Stimulated activated CD8-positive, alpha-beta memory T cell treated with anti-CD3 and anti-CD28 coated beads, Interleukin-7, amount 100 ng/mL, for 48 hours (primary cell): ENCODE data around the gene AGBL5.

Source experiments
- DNase-seq, 2 donors: peaks; one replicate each; pipeline ENCODE4 v3.0.0-alpha.2; 2020; ENCODE audit warnings: low read depth in 1 of 2; ENCODE audit errors: extremely low read depth in 1 of 2

The AGBL5 gene

DNA sequence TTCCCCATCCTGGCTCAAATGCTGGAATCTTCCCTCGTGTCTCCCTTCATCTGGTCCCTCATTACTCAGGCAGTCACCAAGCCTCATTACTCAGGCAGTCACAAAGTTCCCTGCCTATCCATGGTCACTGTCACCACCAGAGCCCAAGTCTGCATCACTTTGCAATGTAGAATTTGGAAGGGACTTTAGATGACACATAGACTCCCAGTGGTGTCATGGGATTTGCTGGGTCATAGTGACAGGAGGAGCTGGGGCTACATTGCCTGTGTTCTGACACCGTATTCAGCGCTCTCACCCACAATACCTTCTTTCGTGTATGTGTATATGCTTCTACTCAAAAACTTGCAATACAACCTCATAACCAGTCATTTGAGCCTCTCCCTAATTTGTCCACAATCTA lies 24.9 kb downstream of the AGBL5 start:
- DNase-seq = no peak

DNA sequence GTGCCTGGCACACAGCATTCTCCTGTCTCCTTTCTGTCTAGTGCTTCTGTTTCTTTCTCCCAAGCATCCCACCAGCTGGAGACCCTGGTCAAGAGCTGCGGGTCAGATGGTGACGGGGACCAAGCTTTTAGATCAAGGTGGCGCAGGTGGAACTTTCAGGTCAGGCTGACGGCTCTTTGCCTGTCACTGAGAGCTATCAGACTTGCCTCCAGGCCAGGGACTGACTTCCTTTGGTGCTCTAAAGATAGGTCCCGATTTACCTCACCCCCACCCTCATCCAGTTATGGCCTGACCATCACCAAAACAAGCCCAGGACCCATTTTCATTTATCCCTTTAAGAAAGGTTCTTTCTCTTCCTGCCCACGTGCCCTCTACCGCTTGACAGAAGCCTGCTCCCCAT lies 25.8 kb downstream of the AGBL5 start:
- DNase-seq = no peak

DNA sequence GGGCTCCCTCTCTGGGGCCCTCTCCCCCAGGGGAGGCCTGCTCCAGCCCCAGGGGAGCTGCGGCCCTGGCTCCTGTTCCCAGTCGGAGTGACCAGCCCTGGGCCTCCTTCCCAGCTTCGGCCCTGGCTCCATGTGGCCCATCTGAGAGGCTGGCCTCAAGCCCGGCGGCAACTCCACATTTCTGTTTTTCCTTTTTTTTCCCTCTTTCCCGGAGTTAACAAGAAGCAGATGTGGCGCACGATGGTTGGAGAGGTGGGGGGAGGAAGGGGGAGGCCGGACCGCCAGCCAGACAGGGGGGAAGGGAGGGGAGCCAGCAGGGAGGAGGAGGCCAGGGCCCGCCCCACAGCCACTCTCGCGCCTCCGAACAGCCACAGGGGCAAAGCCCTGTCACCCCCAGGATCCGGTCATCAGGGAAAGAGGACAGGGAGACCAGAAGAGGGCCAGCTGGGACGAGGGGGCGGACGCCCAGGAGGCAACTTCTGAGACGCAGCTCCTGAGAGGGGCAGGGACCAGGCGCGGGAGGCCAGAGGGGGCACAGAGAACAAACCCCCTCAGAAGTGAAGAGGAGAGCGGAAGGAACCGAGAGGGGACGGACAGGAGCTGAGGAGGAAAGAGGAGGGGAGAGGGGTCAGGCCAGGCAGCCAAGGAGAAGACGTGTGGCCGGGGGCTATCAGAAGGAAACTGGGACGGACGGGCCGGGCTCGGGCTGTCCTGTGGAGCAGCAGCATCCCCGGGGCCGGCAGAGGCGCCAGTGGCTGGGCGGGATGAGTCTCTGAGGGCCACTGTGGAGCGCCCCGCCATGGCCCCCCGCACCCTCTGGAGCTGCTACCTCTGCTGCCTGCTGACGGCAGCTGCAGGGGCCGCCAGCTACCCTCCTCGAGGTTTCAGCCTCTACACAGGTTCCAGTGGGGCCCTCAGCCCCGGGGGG lies 27.1 kb downstream of the AGBL5 start, which contains the start of gene EMILIN1:
Gene EMILIN1, plus strand, starts transcription at position 349 of the 928 bp plus-strand sequence. Its CDS starts 451 bp downstream, at position 800.
- DNase-seq = no peak

DNA sequence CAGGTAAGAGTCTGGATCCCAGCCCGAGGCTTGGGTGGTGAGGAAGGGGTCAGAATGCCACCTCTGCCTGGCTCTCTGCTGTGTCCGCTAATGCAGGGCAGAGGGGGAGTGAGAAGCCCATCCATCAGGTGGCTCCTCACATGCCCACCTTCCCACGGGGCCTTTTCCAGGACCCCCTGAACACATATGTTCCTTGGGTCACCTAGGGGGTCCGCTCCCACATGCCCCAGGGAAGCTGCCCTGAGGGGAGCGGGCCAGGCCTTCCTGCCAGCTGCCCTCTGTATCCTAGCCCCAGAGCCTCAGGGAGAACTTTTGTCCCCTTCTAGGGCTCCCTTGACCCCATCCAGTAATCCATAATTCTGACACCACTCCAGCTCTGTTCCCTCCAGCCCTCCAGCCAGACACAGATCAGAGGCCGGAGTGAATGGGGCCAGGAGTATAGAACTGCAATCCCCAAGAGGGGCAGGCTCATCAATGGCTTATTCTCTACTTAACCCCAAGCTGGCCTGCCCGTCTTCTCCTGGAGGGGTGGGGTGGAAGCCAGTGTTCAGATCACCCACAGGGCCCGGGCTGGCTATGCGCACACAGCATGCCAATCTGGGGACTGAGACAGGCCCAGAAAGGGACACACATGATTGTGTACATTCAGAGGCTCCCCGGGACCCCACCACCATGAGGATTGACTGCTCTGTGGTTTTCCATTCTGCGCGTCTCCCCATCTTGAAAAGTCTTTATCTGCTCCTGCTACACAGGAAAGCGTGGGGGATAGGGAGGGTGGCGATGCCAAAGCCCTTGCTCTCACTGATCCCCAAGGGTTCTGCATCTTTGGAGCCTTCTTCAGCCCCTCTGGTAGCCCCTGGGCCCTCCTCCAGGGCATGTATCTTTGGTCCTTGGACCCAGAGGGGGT lies 28.0 kb downstream of the AGBL5 start:
- no peak for DNase-seq

DNA sequence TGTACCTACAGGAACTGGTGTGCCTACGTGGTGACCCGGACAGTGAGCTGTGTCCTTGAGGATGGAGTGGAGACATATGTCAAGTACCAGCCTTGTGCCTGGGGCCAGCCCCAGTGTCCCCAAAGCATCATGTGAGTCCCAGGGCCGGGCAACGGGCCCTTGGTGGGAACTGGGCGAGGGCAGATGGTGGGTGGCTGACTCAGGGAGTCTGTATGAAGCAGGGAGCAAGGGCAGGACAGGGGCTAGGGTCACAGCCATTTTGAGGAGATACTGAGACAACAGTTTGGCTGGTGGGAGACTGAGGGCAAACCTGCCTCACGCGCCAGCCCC lies 28.6 kb downstream of the AGBL5 start:
- DNase-seq = no peak

DNA sequence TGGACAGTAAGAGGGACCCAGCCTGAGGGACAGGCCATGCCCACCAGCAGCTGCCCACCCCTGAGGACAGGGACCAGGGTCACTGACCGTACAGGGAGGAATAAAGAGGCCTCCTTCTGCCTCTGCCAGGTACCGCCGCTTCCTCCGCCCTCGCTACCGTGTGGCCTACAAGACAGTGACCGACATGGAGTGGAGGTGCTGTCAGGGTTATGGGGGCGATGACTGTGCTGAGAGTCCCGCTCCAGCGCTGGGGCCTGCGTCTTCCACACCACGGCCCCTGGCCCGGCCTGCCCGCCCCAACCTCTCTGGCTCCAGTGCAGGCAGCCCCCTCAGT lies 29.1 kb downstream of the AGBL5 start:
- no peak for DNase-seq

DNA sequence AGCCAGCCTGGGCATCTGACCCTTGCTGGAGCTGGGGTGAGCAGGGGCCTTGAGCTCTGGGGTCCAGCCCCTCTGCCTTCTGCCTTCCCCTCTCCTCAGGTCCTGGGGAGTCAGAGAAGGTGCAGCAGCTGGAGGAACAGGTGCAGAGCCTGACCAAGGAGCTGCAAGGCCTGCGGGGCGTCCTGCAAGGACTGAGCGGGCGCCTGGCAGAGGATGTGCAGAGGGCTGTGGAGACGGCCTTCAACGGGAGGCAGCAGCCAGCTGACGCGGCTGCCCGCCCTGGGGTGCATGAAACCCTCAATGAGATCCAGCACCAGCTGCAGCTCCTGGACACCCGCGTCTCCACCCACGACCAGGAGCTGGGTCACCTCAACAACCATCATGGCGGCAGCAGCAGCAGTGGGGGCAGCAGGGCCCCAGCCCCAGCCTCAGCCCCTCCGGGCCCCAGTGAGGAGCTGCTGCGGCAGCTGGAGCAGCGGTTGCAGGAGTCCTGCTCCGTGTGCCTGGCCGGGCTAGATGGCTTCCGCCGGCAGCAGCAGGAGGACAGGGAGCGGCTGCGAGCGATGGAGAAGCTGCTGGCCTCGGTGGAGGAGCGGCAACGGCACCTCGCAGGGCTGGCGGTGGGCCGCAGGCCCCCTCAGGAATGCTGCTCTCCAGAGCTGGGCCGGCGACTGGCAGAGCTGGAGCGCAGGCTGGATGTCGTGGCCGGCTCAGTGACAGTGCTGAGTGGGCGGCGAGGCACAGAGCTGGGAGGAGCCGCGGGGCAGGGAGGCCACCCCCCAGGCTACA lies 30.7 kb downstream of the AGBL5 start:
- no peak for DNase-seq

DNA sequence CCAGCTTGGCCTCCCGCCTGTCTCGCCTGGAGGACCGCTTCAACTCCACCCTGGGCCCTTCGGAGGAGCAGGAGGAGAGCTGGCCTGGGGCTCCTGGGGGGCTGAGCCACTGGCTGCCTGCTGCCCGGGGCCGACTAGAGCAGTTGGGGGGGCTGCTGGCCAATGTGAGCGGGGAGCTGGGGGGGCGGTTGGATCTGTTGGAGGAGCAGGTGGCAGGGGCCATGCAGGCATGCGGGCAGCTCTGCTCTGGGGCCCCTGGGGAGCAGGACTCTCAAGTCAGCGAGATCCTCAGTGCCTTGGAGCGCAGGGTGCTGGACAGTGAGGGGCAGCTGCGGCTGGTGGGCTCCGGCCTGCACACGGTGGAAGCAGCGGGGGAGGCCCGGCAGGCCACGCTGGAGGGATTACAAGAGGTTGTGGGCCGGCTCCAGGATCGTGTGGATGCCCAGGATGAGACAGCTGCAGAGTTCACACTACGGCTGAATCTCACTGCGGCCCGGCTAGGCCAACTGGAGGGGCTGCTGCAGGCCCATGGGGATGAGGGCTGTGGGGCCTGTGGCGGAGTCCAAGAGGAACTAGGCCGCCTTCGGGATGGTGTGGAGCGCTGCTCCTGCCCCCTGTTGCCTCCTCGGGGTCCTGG lies 31.4 kb downstream of the AGBL5 start:
- no peak for DNase-seq

DNA sequence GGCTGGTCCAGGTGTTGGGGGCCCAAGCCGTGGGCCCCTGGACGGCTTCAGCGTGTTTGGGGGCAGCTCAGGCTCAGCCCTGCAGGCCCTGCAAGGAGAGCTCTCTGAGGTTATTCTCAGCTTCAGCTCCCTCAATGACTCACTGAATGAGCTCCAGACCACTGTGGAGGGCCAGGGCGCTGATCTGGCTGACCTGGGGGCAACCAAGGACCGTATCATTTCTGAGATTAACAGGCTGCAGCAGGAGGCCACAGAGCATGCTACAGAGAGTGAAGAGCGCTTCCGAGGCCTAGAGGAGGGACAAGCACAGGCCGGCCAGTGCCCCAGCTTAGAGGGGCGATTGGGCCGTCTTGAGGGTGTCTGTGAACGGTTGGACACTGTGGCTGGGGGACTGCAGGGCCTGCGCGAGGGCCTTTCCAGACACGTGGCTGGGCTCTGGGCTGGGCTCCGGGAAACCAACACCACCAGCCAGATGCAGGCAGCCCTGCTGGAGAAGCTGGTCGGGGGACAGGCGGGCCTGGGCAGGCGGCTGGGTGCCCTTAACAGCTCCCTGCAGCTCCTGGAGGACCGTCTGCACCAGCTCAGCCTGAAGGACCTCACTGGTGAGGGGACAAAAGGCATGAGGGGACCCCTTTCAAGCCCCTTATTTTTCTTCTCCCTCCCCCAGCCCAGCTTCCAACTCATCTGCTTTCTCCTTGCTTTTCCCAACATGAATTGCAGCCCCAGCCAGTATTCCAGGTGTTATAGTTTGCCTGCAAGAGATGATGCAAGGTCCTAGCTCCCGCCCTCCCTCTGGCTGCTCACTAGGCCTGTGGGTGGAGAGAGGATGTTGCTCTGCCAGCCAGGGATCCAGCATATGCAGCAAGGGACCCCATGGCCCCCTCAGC lies 32.2 kb downstream of the AGBL5 start:
- no peak for DNase-seq

DNA sequence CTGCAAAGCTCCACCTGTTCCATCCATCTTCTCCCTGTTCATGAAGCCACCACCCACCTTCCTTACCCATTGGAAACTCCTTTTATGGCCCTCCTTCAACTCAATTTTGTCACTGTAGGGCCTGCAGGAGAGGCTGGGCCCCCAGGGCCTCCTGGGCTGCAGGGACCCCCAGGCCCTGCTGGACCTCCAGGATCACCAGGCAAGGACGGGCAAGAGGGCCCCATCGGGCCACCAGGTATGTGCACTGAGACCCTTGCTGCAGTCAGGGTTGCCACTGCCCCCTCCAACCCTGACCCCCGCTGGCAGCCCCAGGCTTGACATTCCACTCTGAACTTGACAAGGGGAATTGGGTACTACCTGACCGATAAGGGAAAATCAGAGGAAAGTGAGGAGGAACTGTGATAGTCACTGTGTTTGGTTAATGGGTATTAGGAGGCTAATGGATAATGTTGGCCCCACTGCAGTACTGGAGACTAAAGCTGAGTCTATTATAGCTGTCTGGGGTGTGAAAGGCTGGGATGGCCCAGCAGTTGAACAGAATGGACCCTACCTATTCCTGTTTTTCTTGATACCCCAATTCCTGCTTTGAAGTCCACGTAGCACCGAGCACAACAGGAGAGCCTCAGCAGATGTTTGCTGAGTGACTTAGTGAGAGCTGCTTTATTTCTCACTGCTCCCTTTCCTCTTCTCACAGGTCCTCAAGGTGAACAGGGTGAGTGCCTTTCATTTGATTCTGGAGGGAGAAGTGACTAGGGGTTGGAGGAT lies 33.0 kb downstream of the AGBL5 start:
- no peak for DNase-seq

DNA sequence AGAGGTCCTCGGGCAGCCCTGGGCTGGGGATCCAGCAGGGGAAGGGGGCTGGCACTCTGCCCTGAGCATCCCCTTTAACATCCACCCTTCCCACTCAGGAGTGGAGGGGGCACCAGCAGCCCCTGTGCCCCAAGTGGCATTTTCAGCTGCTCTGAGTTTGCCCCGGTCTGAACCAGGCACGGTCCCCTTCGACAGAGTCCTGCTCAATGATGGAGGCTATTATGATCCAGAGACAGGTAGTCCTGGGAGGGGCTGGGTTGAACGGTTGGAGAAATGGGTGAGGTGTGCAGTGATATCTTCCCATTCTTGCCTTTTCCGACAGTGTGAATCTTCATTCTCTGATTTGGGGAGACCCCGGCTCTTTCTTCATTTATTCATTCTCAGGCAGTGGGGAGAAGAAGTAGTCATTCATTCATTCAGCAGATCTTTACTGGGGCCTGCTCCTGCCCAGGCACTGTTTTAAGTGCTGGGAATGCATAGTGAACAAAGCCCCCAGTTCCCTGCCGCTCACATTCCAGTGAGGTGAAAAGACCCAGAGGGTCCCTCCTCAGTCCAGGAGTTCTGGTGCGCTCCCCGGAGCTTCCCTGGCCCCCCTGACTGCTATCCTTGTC lies 33.7 kb downstream of the AGBL5 start:
- no peak for DNase-seq

DNA sequence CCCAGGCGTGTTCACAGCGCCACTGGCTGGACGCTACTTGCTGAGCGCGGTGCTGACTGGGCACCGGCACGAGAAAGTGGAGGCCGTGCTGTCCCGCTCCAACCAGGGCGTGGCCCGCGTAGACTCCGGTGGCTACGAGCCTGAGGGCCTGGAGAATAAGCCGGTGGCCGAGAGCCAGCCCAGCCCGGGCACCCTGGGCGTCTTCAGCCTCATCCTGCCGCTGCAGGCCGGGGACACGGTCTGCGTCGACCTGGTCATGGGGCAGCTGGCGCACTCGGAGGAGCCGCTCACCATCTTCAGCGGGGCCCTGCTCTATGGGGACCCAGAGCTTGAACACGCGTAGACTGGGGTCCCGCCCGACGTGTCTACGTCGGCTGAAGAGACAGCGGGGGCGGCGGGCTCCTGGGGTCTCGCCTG lies 34.2 kb downstream of the AGBL5 start:
- DNase-seq = peak in 1 of 2 donors; percentile 11

DNA sequence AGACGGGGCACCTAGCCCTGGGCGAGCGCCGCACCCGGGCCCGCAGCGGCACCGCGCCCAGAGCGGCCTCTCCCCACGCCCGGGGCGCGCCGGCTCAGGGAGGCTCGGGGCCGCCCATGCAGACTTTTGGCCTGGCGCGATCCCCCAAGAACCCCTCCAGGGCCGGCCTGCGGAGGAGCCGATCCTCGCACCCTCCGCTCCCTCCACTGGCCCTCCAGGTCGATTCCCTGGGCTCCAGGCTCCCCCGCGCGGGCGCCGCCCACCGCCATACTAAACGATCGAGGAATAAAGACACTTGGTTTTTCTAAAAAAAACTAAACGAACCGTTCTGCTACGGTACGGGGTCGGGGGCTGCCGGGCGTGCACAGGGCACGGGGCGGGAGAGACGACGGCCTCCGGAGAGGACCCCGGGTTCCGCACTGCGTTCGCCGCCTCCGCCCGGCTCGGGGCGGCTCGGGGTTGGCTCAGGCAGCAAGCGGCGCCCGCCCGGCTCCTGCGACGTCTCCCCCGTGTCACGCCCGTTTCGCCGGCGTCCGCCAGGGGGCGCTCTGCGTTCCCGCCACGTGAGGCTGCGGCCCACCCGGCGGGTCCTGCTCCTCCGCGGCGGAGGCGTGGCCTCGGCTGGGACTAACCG lies 34.7 kb downstream of the AGBL5 start:
- peak; percentile 91 to 99 for DNase-seq

DNA sequence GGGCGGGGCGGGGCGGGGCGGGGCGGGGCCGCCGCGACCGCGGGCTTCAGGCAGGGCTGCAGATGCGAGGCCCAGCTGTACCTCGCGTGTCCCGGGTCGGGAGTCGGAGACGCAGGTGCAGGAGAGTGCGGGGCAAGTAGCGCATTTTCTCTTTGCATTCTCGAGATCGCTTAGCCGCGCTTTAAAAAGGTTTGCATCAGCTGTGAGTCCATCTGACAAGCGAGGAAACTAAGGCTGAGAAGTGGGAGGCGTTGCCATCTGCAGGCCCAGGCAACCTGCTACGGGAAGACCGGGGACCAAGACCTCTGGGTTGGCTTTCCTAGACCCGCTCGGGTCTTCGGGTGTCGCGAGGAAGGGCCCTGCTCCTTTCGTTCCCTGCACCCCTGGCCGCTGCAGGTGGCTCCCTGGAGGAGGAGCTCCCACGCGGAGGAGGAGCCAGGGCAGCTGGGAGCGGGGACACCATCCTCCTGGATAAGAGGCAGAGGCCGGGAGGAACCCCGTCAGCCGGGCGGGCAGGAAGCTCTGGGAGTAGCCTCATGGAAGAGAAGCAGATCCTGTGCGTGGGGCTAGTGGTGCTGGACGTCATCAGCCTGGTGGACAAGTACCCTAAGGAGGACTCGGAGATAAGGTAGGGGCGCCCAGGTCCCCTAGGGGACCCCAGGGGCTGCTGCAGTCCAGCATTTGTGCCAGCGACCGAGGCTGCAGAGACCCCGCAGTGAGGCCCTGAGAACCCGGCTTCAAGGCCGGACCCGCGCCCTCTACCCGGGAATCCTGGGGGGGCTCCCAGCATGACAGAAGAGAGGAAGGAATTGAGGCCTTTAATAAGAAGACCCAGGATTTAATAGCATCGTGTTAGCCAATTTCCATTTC lies 35.5 kb downstream of the AGBL5 start, which contains the start of gene KHK:
Gene KHK, plus strand, starts transcription at position 49 of the 870 bp plus-strand sequence. Its CDS starts 488 bp downstream, at position 537.
- no peak for DNase-seq

DNA sequence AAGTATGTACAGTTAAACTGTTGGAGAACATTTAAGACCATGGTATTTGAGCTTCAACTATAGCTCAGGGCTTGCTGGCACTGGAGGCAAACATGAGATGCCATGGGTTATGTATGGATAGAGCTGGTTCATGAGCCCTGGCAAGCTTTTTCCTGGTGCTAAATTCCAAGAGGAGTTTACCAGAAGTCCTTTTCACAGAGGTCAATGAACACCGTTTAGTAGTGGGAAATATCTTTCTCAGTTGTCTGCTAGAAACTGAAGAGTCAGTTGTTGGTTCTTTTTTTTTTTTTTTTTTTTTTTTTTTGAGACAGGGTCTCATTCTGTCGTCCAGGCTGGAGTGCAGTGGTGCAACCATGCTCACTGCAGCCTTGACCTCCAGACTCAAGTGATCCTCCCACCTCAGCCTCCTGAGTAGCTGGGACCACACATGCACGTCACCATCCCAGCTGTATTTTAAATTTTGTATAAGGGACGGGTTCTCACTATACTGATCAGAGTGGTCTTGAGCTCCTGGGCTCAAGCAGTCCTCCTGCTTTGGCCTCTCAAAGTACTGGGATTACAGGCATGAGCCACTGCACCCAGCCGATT lies 36.4 kb downstream of the AGBL5 start:
- DNase-seq = no peak

DNA sequence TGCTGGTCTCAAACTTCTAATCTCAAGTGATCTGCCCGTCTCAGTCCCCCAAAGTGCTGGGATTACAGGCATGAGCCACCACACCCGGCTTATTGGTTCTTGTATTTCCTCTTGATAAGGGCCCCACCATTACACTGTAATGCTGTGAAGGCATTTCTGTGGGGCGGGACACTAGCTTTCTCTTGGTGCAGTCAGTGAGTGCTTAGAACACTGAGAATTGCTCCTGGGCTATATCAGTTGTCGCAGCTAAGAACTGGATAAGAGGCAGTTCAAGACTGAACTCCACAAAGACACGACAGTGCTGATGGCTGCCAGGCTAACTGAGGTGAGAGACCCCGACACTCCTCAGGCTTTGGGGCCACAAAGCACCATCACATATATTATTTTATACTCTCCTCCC lies 37.2 kb downstream of the AGBL5 start:
- no peak for DNase-seq
